Measurements from ENCODE around the gene ARFGAP2. TPM values are rescaled to one million over a fixed set of nuclear protein-coding genes. Genes with fewer than 3 reads are reported as not detected.
A peak's percentile ranks its signal among the peaks of the same experiment; 100 is the strongest.

The ARFGAP2 gene
- 10 to 100 TPM; 47.7 to 49.6 TPM for polyA plus RNA-seq

- Histone ChIP-seq H3K9me3 (ENCODE audit: control insufficient read depth in 2 of 2, insufficient read depth in 1 of 2, low read depth in 1 of 2, low read length in 1 of 2) (no peaks in the 10 kb centered on the region), H3K27me3 (ENCODE audit: control insufficient read depth in 1 of 2, insufficient read depth in 2 of 2, low read length in 2 of 2) (no peaks in the 10 kb centered on the region), H3K4me3 (ENCODE audit: low read depth in 1 of 2, low read length in 2 of 2) (peak within 1 kb of the TSS; percentile 93 to 94), H3K36me3 (ENCODE audit: control insufficient read depth in 2 of 2, insufficient read depth in 2 of 2, low read length in 1 of 2) (peaks cover 8 to 35% of the 10 kb centered on the region in 2 donors), H3K27ac (ENCODE audit: low read depth in 2 of 2, low read length in 1 of 2) (peak within 1 kb of the TSS; percentile 97 to 98), H3K4me1 (ENCODE audit: control insufficient read depth in 2 of 2, insufficient read depth in 2 of 2, low read length in 1 of 2) (peaks cover 9 to 24% of the 10 kb centered on the region in 2 donors)
- 0 to 1% methylated on average over 81 to 89 of the region's 89 CpGs for WGBS, 2 donors
Measured at GRCh38 chr11:47176328-47177228, at the start of gene ARFGAP2. Gene ARFGAP2 (minus strand): TSS chr11:47176879. CDS start chr11:47176853, 26 bp downstream.

GRCh38 chr11:47225552-47226400 lies 49.1 kb upstream of the ARFGAP2 start:
- Histone ChIP-seq H3K27me3 (ENCODE audit: control insufficient read depth in 1 of 2, insufficient read depth in 2 of 2, low read length in 2 of 2) (no peaks in the 10 kb centered on the region), H3K9me3 (ENCODE audit: control insufficient read depth in 2 of 2, insufficient read depth in 1 of 2, low read depth in 1 of 2, low read length in 1 of 2) (no peaks in the 10 kb centered on the region), H3K4me1 (ENCODE audit: control insufficient read depth in 2 of 2, insufficient read depth in 2 of 2, low read length in 1 of 2) (no peaks in the 10 kb centered on the region), H3K27ac (ENCODE audit: low read depth in 2 of 2, low read length in 1 of 2) (no peak overlapping the region), H3K4me3 (ENCODE audit: low read depth in 1 of 2, low read length in 2 of 2) (no peak overlapping the region), H3K36me3 (ENCODE audit: control insufficient read depth in 2 of 2, insufficient read depth in 2 of 2, low read length in 1 of 2) (peaks cover 0 to 9% of the 10 kb centered on the region in 2 donors)
- WGBS, 2 donors = 92 to 94% methylated on average over 7 of the region's 7 CpGs

GRCh38 chr11:47222696-47223095 lies 46.0 kb upstream of the ARFGAP2 start:
- 86 to 88% methylated on average over 2 of the region's 2 CpGs for WGBS, 2 donors
- no peaks in the 10 kb centered on the region for H3K27me3 ChIP-seq (ENCODE audit: control insufficient read depth in 1 of 2, insufficient read depth in 2 of 2, low read length in 2 of 2)
- H3K4me1 ChIP-seq (ENCODE audit: control insufficient read depth in 2 of 2, insufficient read depth in 2 of 2, low read length in 1 of 2) = no peaks in the 10 kb centered on the region
- H3K36me3 ChIP-seq (ENCODE audit: control insufficient read depth in 2 of 2, insufficient read depth in 2 of 2, low read length in 1 of 2) = peaks cover 0 to 9% of the 10 kb centered on the region in 2 donors
- no peak overlapping the region for H3K4me3 ChIP-seq (ENCODE audit: low read depth in 1 of 2, low read length in 2 of 2)
- no peaks in the 10 kb centered on the region for H3K9me3 ChIP-seq (ENCODE audit: control insufficient read depth in 2 of 2, insufficient read depth in 1 of 2, low read depth in 1 of 2, low read length in 1 of 2)
- no peak overlapping the region for H3K27ac ChIP-seq (ENCODE audit: low read depth in 2 of 2, low read length in 1 of 2)

DNA sequence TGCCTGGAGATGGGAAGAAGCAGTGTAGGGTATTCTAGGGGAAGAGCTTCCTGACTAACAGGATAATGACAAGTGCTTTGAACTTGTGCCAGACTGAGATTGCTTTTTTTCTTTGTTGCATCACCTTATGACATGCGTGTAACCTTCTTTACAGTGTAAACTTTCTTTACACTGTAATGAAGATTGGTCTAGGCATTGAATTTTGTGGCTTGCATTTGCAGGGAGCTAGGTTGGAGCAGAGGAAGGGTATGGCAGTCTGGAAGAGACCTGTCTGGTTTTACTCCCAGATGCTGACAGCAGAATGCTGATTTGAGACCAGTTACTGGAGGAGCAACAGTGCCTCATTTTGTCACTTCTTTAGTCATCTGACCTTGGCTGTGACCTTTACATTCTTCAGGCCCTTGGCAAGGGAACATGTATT lies 43.7 kb upstream of the ARFGAP2 start:
- H3K36me3 ChIP-seq (ENCODE audit: control insufficient read depth in 2 of 2, insufficient read depth in 2 of 2, low read length in 1 of 2) = peaks cover 0 to 7% of the 10 kb centered on the region in 2 donors
- H3K4me1 ChIP-seq (ENCODE audit: control insufficient read depth in 2 of 2, insufficient read depth in 2 of 2, low read length in 1 of 2) = peaks cover 2 to 5% of the 10 kb centered on the region in 2 donors
- no peaks in the 10 kb centered on the region for H3K9me3 ChIP-seq (ENCODE audit: control insufficient read depth in 2 of 2, insufficient read depth in 1 of 2, low read depth in 1 of 2, low read length in 1 of 2)
- no peak overlapping the region for H3K4me3 ChIP-seq (ENCODE audit: low read depth in 1 of 2, low read length in 2 of 2)
- no peaks in the 10 kb centered on the region for H3K27me3 ChIP-seq (ENCODE audit: control insufficient read depth in 1 of 2, insufficient read depth in 2 of 2, low read length in 2 of 2)
- H3K27ac ChIP-seq (ENCODE audit: low read depth in 2 of 2, low read length in 1 of 2) = peak overlapping the region in 1 of 2 donors; percentile 15
- 39 to 57% methylated on average over 1 of the region's 1 CpG for WGBS, 2 donors

DNA sequence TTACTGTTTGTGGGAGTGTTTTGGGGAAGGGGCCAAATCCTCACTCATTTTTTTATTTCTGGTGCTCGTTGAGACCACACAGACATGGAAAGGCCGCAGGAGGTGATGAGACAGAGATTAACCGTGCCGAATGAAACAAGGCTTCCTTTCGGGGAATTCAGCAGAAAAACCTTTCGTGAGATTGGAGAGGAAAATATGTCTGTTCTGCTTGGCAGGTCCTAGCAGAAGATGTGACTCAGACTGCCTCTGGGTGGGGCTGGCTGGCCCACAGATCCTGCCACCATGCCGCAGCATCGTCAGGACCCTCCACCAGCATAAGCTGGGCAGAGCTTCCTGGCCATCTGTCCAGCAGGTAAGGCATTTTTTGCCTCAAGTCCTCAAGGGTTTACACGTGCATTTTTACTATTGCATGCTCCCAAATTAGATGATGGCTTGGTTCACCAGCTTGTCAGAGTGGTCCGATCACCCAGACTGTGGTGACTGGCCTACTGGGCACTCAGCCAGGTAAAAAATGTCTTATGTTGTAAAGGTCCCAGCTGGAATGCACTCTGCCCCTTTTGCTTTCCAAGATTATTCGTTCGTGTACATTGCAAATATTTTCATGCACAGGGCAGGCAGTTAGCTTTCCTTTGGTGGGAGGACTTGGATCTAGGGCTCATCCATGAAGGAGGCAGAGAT lies 39.6 kb upstream of the ARFGAP2 start:
- Histone ChIP-seq H3K4me3 (ENCODE audit: low read depth in 1 of 2, low read length in 2 of 2) (peak overlapping the region; percentile 65 to 77), H3K27ac (ENCODE audit: low read depth in 2 of 2, low read length in 1 of 2) (peak overlapping the region; percentile 90 to 99), H3K4me1 (ENCODE audit: control insufficient read depth in 2 of 2, insufficient read depth in 2 of 2, low read length in 1 of 2) (peaks cover 2 to 8% of the 10 kb centered on the region in 2 donors), H3K36me3 (ENCODE audit: control insufficient read depth in 2 of 2, insufficient read depth in 2 of 2, low read length in 1 of 2) (peaks cover 0 to 4% of the 10 kb centered on the region in 2 donors), H3K9me3 (ENCODE audit: control insufficient read depth in 2 of 2, insufficient read depth in 1 of 2, low read depth in 1 of 2, low read length in 1 of 2) (no peaks in the 10 kb centered on the region), H3K27me3 (ENCODE audit: control insufficient read depth in 1 of 2, insufficient read depth in 2 of 2, low read length in 2 of 2) (no peaks in the 10 kb centered on the region)
- 2 to 10% methylated on average over 12 of the region's 12 CpGs for WGBS, 2 donors

- Histone ChIP-seq H3K4me3 (ENCODE audit: low read depth in 1 of 2, low read length in 2 of 2) (peak overlapping the region; percentile 65 to 77), H3K4me1 (ENCODE audit: control insufficient read depth in 2 of 2, insufficient read depth in 2 of 2, low read length in 1 of 2) (peaks cover 2 to 8% of the 10 kb centered on the region in 2 donors), H3K9me3 (ENCODE audit: control insufficient read depth in 2 of 2, insufficient read depth in 1 of 2, low read depth in 1 of 2, low read length in 1 of 2) (no peaks in the 10 kb centered on the region), H3K27me3 (ENCODE audit: control insufficient read depth in 1 of 2, insufficient read depth in 2 of 2, low read length in 2 of 2) (no peaks in the 10 kb centered on the region), H3K27ac (ENCODE audit: low read depth in 2 of 2, low read length in 1 of 2) (peak overlapping the region; percentile 99), H3K36me3 (ENCODE audit: control insufficient read depth in 2 of 2, insufficient read depth in 2 of 2, low read length in 1 of 2) (peaks cover 0 to 4% of the 10 kb centered on the region in 2 donors)
- 3 to 4% methylated on average over 15 of the region's 15 CpGs for WGBS, 2 donors
Measured at GRCh38 chr11:47215366-47215910, 38.8 kb upstream of the ARFGAP2 start.

DNA sequence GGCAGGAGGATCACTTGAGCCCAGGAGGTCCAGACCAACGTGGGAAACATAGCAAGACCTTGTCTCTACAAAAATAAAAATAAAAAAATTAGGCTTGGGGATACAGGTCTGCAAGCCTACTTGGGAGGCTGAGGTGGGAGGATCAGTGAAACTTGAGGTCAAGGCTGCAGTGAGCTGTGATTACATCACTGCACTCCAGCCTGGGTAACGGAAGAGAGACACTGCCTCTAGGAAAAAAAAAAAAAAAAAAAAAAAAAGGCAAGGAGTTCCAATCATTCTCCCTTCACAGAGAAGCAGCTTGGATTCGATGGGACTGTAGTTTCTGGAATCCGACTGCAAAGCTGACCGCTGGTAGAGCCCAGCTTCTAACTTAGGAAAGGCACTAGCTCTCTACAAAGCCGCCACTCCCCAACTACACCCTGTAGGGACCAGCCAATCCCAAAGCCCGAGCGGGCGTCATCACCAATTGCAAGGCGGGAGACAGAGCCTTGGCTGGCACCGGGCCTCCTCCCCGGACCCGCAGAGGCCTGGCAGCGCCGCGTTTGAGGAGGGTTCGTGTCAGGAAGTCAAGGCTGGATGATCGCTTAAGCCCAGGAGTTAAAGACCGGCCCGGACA lies 37.4 kb upstream of the ARFGAP2 start:
- peaks cover 0 to 4% of the 10 kb centered on the region in 2 donors for H3K36me3 ChIP-seq (ENCODE audit: control insufficient read depth in 2 of 2, insufficient read depth in 2 of 2, low read length in 1 of 2)
- H3K27me3 ChIP-seq (ENCODE audit: control insufficient read depth in 1 of 2, insufficient read depth in 2 of 2, low read length in 2 of 2) = no peaks in the 10 kb centered on the region
- H3K9me3 ChIP-seq (ENCODE audit: control insufficient read depth in 2 of 2, insufficient read depth in 1 of 2, low read depth in 1 of 2, low read length in 1 of 2) = no peaks in the 10 kb centered on the region
- WGBS, 2 donors = 7 to 9% methylated on average over 20 of the region's 20 CpGs
- peak overlapping the region; percentile 65 to 77 for H3K4me3 ChIP-seq (ENCODE audit: low read depth in 1 of 2, low read length in 2 of 2)
- peaks cover 2 to 8% of the 10 kb centered on the region in 2 donors for H3K4me1 ChIP-seq (ENCODE audit: control insufficient read depth in 2 of 2, insufficient read depth in 2 of 2, low read length in 1 of 2)
- H3K27ac ChIP-seq (ENCODE audit: low read depth in 2 of 2, low read length in 1 of 2) = peak overlapping the region; percentile 94 to 99

GRCh38 chr11:47212938-47213337 lies 36.3 kb upstream of the ARFGAP2 start:
- Histone ChIP-seq H3K27me3 (ENCODE audit: control insufficient read depth in 1 of 2, insufficient read depth in 2 of 2, low read length in 2 of 2) (no peaks in the 10 kb centered on the region), H3K27ac (ENCODE audit: low read depth in 2 of 2, low read length in 1 of 2) (peak overlapping the region; percentile 35 to 74), H3K9me3 (ENCODE audit: control insufficient read depth in 2 of 2, insufficient read depth in 1 of 2, low read depth in 1 of 2, low read length in 1 of 2) (no peaks in the 10 kb centered on the region), H3K4me3 (ENCODE audit: low read depth in 1 of 2, low read length in 2 of 2) (no peak overlapping the region), H3K4me1 (ENCODE audit: control insufficient read depth in 2 of 2, insufficient read depth in 2 of 2, low read length in 1 of 2) (peaks cover 2 to 8% of the 10 kb centered on the region in 2 donors), H3K36me3 (ENCODE audit: control insufficient read depth in 2 of 2, insufficient read depth in 2 of 2, low read length in 1 of 2) (peaks cover 0 to 2% of the 10 kb centered on the region in 2 donors)
- 54 to 61% methylated on average over 12 of the region's 12 CpGs for WGBS, 2 donors
